Activated CD4-positive, alpha-beta T cell treated with anti-CD3 and anti-CD28 coated beads, Interleukin-10, Interleukin-2, amounts not matched to agents 100 ng/mL and 50 ng/mL, durations not matched to agents 16 hours and 8 hours (primary cell): Measurements from ENCODE around the gene HIBCH.
"Not testable (repeated sequence)": the region's sequence is repeated elsewhere in the genome, so short reads cannot be mapped to it uniquely, and the experiment has no call there.

ENCODE experiments used
- DNase-seq: peaks from one replicate; pipeline ENCODE4 v3.0.0-alpha.2; 2020

The HIBCH gene, protein sequence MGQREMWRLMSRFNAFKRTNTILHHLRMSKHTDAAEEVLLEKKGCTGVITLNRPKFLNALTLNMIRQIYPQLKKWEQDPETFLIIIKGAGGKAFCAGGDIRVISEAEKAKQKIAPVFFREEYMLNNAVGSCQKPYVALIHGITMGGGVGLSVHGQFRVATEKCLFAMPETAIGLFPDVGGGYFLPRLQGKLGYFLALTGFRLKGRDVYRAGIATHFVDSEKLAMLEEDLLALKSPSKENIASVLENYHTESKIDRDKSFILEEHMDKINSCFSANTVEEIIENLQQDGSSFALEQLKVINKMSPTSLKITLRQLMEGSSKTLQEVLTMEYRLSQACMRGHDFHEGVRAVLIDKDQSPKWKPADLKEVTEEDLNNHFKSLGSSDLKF

DNA sequence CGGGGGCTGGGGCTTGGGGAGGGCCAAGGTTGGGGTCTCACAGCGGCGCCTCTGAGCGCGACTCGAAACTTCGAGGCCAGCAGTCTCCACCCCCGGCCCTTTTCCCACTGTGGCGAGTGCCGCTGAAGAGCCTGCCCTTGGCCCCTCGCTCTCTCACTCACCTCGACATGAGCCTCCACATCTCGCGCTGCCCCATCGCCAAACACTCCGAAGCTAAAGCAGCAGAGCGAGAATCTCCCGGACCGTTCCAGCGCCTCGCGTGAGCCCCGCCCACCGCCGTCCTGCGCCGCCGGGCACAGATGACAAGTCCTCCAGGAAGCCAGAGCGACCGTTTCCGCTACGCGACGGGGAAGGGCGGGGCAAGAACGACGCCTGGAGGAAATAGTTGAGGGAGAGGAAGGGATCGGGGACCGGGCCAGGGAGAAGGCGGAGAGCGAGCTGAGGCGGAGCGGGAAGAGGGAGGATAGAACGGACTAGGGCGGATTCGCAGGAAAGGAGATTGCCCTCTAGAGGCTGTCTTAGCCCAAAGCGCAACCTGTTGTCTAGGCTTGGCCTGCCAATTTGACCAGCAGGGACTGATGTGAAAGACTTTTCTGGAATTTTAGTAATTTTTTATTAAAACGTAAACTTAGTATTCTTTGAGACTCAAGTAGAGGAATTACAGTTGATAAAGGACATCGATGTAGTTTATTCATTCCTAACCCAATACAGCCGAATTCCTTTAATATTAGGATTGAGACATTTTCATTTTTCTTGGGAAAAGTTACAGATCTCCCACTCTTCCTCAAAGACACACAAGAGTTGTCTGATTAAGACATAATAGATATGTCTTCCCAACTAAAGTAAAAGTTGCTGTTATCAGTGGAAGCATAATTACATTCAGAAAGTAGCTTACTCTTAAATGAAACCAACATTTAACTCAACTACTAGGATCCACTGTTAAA lies at the start of gene HIBCH:
Gene HIBCH, minus strand, starts transcription at position 272 of the 944 bp plus-strand sequence. Its CDS starts 76 bp downstream, at position 196.
- DNase-seq = peak; percentile 96

DNA sequence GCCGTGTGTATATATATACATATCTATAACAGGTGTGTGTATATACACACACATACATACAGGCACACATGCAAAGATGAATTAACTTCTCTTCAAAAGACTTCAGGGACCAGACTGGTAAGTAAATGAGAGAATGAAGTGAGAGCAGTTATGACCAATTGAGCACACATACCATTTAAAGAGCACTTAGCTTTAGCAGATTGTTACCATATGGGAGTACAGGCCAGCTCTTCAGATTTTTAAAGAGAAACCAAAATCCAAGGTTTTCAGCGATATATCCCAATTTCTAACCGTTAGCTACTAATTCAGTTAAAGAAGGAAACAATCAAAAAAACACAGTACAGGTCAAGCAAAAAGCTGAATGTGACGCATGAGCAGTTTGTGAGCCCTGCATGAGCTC lies 47.5 kb upstream of the HIBCH start:
- no peak for DNase-seq

DNA sequence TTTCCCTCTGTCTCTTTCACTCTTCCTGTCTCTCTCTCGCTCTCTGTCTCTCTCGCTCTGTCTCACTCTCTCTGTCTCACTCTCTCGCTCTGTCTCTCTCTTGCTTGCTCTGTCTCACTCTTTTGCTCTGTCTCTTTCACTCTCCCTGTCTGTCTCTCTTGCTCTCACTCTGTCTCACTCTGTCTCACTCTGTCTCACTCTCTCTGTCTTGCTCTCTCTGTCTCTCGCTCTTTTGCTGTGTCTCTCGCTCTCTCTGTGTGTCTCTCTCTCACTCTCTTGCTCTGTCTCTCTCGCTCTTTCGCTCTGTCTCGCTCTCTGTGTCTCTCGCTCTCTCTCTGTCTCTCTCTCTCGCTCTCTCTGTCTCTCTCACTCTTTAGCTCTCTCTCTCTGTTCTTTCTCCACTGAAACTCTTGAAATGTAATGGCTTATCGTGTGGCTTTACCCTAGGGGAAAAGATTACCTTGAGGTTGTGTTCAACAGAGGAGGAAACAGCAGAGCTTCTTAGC lies 46.7 kb upstream of the HIBCH start:
- DNase-seq = no peak

DNA sequence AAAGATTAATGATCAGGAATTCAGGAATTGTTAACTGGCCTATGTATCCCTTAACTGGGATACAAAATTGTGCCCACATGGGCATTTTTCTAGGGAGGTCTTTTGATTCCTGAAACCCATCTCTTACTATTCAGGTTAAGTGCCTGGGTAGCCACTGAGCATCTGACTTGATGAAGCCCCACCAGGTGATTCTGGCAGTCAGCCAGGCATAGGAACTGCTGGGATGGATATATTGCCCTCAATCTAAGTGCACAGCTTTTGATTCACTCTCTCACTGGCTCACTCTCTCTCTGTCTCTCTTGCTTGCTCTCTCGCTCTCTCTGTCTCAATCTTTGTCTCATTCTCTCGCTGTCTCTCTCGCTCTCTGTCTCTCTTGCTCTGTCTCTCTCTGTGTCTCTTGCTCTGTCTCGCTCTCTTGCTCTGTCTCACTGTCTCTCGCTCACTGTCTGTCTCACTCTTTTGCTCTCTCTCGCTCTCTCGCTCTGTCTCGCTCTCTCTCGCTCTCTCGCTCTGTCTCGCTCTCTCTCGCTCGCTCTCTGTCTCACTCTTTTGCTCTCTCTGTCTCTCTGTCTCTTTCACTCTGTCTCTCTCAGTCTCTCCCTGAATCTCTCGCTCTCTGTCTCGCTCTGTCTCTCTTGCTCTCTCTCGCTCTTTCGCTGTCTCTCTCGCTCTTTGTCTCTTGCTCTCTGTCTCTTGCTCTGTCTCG lies 46.0 kb upstream of the HIBCH start:
- DNase-seq = no peak

DNA sequence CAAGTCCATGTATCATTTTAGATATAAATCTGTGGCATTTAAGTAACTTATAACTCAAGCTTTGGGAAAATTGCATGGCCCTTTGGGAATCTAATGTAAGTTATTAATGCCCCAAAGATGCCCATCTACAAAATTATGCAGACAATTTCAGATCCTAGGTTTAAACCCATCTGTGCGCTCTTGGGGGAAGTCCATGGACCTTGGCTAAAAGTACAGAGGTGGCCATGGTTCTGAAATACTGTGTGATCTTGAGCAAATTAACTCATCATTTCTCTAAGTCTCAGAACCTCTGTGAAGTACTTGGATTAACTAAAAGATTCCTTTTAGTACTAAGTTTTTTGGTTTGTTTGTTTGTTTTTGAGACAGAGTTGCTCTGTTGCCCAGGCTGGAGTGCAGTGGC lies 43.3 kb upstream of the HIBCH start:
- DNase-seq = no peak

DNA sequence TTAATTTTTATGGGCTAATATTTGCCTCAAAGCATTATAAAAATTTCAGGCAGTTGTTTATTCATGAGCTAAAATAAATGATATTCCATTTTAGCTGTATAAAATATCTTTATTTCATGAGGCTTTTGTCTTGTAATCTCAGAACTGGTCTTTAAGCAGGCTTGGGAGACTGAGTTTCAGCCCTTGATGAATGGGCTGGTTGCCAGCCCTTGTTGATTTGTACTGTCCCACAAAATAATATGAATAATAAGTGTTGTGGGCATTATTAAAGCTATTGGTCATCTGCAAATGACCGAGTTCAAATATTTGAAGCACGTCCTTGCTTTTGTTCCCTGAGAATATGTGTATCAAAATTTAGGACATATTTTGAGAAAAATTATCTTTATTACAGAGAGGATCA lies 41.9 kb upstream of the HIBCH start:
- DNase-seq = no peak

DNA sequence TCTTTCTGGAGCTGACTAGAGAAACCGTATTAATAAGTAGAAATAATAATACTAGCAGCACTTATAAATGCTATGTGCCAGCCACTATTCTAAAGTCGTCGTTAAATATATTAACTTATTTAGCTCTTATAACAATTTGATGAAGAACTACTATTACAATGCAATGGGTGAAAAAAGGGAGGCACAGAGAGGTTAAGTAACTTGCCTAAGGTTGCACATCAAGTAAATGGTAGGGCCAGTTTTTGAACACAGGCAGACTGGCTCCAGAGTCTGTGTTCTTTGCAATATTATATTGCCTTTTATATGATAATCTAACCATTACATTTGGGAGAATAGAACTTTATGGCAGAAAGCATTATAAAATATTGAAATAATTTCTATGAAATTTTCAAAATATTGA lies 41.3 kb upstream of the HIBCH start:
- no peak for DNase-seq

DNA sequence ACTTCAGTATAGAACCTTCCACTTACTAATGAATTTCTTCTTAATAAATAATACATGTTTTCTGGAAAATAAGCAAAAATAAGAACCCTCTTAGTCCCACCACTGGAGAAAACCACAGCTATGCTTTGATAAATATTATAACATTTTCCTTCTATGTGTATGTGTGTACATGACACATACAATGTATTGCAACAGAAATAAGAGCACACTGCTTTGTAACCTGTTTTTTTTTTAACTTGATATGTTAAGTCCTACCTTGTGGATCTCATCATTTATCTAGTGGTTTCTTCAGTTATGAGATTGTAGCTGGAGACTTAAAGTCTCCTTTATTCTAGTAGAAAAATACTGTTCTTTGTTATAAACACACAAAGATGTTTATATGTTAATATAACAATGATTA lies 40.9 kb upstream of the HIBCH start:
- DNase-seq = no peak

DNA sequence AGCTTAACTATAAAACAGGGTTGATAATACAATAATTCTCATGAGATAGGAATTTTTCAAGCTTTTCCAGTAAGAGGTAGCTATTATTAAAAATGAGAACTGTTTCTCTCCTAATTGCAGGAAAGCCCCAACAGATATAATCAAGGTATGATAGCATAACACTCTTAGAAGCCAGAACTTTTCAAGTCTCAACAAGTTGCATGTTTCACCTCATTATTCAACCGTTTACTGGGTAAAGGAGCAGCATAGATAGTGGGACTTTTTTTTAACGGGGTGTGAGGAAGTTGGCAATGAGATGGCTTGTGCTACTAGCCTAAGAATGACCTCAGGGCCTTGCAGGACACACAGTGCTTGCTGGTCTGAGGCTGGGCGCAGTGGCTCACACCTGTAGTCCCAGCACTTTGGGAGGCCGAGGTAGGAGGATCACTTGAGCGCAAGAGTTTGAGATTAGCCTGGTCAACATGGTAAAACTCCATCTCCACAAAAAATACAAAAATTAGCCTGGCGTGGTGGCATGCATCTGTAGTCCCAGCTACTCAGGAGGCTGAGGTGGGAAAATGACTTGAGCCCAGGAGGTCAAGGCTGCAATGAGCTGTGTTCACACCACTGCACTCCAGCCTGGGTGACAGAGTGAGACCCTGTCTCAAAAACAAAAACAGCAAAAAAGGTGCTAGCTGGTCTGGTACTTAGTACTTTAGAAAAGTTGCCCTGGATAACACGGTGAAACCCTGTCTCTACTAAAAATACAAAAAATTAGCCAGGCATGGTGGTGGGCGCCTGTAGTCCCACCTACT lies 39.2 kb upstream of the HIBCH start:
- DNase-seq = not testable (repeated sequence)

DNA sequence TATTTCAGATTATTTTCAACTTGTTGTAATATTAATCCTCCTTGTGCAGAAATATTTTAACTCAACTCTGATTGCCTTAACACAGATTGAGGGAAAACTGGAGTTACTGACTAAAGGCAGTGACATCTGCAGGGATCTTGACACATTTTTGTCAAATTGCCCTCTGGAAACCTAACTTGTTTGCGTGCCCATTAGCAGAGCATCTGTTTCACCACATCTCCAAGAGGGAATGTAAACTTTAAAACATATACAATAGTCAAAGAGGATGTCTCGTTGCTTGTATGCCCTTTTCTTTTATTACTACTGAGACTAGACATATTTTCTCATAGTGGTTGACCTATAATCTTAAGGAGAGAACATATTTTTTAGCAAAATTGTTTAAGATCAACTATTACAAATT lies 38.0 kb upstream of the HIBCH start:
- no peak for DNase-seq

DNA sequence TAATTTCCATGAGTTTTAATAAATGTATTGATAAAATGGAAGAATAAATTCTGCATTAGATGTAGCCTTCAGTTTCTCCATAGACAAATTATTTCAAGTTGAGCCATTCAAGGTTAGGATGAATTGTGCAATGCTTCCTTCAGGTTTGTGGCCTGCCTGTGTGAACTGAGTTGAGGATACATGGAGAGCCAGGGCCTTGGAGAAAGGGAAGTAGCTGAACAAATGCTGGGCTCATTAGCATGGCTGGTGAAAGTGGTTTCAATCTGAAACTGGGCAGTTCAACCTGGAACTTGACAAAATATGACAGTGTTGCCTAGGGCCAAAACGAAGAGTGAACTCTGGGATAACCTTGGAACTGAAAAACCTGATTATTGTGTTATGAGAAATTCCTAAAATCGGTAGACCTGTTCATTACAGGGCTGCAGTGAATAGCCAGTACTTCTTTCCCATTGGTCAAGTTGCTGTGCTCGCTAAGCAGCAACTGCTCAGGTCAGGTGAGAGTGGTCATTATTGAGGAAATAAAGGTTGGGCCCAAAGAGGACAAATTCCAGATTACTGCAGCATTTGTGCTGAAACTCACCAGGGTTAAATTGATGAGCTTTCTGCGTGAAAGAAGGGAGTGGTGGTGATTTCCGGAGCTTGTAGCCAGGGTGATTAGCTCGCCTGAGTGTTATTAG lies 36.5 kb upstream of the HIBCH start:
- DNase-seq = no peak

DNA sequence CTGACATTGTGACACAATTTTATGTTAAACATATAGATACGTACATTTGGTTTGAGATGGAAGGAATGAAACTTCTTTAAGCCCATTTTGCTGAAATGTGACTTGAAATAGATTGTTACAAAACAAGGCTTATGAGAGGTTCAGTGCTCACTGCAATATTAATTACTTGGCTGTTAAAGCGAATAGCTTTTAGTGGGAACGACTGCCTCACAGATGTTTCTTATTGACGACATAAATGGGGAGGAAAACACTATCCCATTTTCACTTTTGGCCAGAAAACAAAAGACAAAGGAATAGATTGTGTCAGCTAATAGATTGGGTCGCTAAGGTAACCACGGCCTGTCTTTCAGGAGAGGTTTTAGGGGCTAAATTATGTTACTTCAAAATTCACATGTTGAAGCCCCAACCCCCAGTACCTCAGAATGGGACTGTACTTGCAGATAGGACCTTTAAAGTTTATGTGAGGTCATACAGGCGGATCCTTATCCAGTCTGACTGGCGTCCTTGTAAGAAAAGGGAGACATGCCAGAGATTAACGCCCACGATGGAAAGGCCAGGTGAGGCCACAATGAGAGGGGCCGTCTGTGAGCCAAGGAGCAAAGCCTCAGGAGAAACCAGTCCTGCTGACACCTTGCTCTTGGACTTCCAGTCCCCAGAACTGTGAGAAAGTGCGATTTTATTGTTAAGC lies 34.5 kb upstream of the HIBCH start:
- DNase-seq = no peak

DNA sequence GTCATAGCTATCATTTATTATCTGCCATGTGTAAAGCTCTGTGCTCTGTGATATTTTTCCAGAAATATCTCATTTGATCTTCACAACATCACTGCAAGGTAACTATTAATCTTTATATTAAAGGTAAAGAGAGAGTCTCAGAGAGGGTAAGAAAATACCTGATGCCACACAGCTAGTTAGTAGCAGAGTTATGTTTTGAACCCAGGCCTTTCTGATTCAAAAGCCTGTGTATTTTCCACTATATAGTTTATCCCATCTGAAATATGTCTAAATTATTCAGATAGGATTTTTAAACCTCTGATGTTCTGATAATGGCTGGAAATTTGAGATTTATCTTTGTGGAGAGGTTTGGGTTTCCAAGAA lies 33.9 kb upstream of the HIBCH start:
- no peak for DNase-seq

DNA sequence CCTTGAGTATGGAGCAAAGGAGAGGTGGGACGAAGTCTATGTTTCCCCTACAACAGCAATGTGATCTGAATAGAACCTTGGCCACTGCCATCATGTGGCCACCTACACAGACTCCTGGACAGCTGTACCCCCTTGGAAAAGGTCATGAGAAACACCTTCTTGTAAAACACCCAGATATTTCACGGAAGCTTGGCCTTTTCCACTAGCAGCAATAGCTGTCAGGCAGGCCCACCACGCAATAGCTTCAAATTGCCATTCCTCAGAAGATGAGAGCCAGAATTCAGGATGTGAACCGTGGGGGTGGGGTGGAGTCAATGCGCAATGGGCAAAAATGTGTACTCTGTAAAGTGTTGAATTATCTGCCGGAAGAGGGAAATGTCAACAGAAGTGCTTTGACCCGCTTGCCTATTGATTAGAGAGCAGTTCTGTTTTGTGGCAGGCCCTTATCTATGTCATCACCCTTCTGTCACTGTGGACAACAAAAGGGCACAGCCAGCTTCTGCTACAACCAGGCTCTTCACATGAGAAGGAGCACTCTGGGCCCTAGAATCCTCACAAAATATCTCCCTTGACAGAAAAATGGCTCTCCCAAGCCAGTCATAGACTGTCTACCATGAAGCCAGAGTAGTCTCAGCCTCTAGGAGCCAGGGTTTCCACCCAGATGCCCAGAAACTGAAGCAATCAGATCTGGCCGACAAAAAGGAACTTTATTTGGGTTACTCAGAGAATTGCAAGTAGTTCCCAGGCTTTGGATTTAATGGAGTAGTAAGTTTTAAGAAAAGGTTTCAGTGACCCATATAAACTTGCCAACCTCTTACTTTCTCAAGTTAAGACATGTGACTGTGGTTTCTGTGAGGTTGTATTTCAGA lies 33.3 kb upstream of the HIBCH start:
- DNase-seq = no peak

DNA sequence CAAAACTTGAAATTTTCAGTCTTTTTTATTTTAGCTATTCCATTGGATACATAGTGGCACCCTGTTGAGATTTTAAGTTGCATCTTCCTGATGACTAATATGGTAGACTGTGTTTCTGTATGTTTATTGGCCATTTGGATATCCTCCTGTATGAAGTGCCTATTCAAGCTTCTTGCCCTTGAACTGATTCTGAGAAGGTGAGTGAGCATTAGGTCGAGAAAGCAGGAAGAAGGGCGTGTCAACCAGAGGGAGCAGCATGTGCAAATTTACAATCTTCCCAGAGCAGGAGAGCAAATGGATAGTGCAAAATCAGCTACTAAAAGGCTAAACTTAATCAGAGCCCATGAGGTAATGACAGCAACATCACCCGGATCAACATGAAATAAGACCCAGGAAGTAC lies 32.3 kb upstream of the HIBCH start:
- no peak for DNase-seq

DNA sequence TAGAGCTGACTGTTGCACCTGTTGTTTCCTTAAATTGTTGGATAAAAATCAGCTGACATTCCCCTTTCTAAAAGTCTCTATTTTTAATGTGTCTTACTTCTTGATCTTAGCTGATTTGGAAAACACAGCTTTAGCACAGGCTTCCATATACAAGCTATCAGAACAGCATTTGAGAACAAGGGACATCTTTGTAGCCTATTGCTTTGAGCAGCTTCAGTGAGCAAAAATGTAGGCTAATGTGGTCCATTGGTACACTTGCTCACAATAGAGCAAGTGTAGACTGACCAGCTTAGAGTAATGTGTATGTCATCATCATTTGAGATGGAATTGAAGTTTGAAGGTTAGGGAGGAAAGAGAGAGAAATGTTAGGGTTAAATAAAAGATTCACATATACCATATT lies 30.7 kb upstream of the HIBCH start:
- DNase-seq = no peak

DNA sequence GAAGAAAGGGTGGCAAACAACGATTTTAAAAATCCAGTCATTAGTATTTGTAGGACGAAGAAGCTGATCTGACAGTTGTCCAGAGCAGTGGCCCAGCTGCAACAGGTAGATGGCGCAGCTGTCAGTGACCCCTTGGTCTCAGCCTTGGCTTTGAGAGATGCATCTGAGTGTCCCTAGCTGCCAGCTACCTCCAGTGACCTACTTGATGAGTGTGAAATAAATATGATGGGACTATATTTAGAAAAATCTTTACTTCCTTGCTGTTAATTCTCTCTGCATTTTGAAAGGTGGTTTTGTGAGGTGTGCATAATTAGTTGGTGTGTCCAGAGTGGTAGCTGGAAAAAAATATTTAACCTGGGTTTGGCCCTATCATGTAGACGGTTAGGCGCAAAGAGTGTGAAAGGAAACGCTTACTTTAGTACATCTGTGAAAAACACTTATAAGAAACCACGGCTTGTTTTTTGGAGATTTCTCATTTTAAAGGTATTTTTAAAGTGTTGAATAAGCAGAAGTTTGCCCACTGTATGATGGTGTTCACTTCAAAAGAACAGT lies 24.7 kb upstream of the HIBCH start:
- peak; percentile 35 for DNase-seq

DNA sequence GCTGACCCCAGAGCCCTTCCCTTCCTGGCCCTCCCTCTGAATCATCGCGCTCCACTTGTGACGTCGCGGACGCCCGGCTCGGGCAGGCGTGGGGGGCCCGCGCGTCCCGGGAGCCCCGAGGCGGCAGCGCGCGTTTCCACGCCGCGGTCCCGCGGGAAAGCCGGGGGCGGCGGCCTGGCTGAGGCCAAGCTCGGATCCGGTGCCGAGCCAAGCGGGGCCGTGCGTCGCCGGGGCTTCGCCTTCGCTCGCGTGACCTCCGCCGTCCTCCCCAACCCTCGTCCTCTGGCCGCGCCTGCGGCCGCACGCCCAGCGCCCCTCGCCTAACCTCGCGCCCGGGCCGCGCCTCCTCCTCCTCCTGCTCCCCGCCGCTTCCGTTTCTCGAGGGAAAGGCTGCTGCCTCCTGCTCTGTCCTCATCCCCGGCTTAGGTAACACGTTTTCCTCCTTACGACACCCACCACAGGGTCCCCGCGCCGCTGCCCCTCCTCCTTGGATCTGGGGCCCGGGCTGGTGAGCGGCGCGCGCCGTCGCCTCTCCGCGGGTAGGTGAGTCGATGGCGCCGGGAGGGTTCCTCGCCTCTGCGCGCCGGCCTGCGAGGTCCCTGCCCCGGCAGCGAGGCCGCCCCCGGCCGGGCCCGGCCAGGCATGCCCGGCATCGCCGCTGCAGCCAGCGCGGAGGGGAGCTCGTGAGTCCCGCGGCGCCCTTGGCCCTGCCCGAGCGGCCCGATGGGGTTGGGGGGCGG lies 24.1 kb upstream of the HIBCH start, which contains the start of gene INPP1:
Gene INPP1, plus strand, starts transcription at position 54 of the 740 bp plus-strand sequence. CDS start 16,514 bp downstream, outside the sequence.
- peak; percentile 58 for DNase-seq

DNA sequence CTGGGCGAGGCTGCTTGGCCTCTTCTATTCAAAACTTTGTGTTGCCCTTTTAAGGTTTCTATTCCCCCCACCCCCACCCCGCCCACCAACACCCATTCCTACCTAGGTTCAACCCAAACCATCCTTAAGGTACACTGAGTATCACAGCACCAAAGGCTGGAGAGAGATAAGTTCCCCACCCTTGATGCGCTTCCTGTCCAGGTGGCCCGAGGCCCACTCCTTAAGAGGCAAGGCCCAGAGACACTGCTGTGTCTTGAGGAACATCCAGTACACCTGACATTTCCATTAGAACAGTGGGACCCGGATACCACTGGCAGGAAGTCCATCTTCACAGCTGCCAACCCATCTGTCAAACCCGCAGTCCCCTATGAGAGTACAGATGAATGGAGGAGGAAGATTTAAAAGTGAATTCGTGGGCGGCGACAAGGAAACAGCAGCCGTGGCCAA lies 23.5 kb upstream of the HIBCH start:
- DNase-seq = no peak
